Measurements from ENCODE around the gene CPED1.

DNA sequence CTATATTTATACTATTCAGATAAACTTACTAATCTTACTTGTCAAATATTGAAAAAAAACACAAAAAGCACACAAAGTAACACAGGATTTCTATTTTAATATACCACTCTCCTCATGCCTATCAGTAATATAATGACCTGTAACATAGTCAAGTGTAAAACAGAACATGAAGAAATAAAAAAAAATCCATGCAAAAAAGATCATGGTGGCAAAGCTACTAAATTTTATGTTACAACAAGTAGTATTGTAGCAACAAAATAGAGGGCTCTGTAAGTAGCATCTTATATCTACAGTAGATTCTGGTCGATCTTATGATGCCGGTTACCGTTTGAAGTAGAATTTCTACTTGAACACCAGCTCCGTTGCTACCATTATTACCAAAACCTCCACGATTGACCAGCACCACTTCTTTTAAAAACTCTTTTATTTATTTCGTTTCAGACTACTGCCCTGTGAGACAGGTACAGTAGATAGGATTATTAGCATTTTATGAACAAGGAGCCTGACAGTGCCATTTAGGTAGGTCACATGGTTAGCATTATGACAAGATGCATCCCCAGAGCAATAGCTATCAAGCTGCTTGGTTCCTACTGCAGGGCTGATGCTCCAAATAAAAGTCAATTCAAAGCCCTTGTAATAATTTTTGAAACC lies 2.1 kb downstream of the CPED1 start:
- TF ChIP-seq CTCF (IDR thresholded peaks at IDR 0.05) (no peak), POLR2A (IDR thresholded peaks at IDR 0.05) (no peak), POLR2AphosphoS5 (IDR thresholded peaks at IDR 0.05; ENCODE audit: insufficient read depth in 1 of 2, low read depth in 1 of 2) (no peak)

Measured in vagina (tissue), 2 donors.